MG63 (cell line): ENCODE measurements around the gene LYRM1. TPM values are rescaled to one million over a fixed set of nuclear protein-coding genes. Genes with fewer than 3 reads are reported as not detected.
A peak's percentile ranks its signal among the peaks of the same experiment; 100 is the strongest.
"Not testable (repeated sequence)": the region's sequence is repeated elsewhere in the genome, so short reads cannot be mapped to it uniquely, and the experiment has no call there.

Experiments
- DNase-seq: peaks from one replicate; pipeline ENCODE4 v3.0.0-alpha.2; 2020
- H3K27me3 ChIP-seq: fragments of 250-450 bp; sonication (Bioruptor Pico); 2 replicates; pipeline ENCODE4 v1.5.1; 2020; ENCODE audit warnings: mild to moderate bottlenecking, moderate library complexity
- H3K36me3 ChIP-seq: fragments of 250-450 bp; sonication (Bioruptor Pico); 2 replicates; pipeline ENCODE4 v1.5.1; 2020; ENCODE audit warnings: mild to moderate bottlenecking, moderate library complexity
- H3K4me3 ChIP-seq: fragments of 250-450 bp; sonication (Bioruptor Pico); 2 replicates; pipeline ENCODE4 v1.5.1; 2020; ENCODE audit warnings: mild to moderate bottlenecking, moderate library complexity
- H3K9me3 ChIP-seq: fragments of 250-450 bp; sonication (Bioruptor Pico); 2 replicates; pipeline ENCODE4 v1.5.1; 2020; ENCODE audit warnings: mild to moderate bottlenecking, moderate library complexity
- total RNA-seq: library from RNA; depleted of rRNA; stranded (reverse); fragments of >200 nt; shearing (Covaris generic); gene quantifications from 2 replicates; pipeline ENCODE4 v1.2.3, GENCODE V29; 2014; ENCODE audit warnings: low replicate concordance; rRNA removed

LYRM1 gene
- total RNA-seq: 65.9 and 78.8 TPM in 2 replicates

- peak; percentile 98 for DNase-seq
- peak within 1 kb of the TSS; percentile 74 for H3K4me3 ChIP-seq
- no peaks in the 10 kb centered on the region for H3K27me3 ChIP-seq
- no peaks in the 10 kb centered on the region for H3K9me3 ChIP-seq
- H3K36me3 ChIP-seq: peaks cover 34% of the 10 kb centered on the region
Observed at GRCh38 chr16:20900299-20901067, at the start of gene LYRM1, which contains the start of gene DCUN1D3. Gene LYRM1 (plus strand): TSS chr16:20900771. CDS start chr16:20915556, 14,785 bp downstream. Gene DCUN1D3 (minus strand): TSS chr16:20900358. CDS start chr16:20862538, 37,820 bp downstream.

GRCh38 chr16:20850981-20851380 is 49.6 kb upstream of the LYRM1 start:
- Histone ChIP-seq H3K9me3 (no peaks in the 10 kb centered on the region), H3K36me3 (peaks cover 67% of the 10 kb centered on the region), H3K4me3 (no peak overlapping the region), H3K27me3 (no peaks in the 10 kb centered on the region)
- DNase-seq: no peak

- DNase-seq: peak; percentile 92
- no peaks in the 10 kb centered on the region for H3K9me3 ChIP-seq
- H3K36me3 ChIP-seq: peaks cover 67% of the 10 kb centered on the region
- no peak overlapping the region for H3K4me3 ChIP-seq
- H3K27me3 ChIP-seq: no peaks in the 10 kb centered on the region
Observed at GRCh38 chr16:20851601-20852000, 49.0 kb upstream of the LYRM1 start.

DNA sequence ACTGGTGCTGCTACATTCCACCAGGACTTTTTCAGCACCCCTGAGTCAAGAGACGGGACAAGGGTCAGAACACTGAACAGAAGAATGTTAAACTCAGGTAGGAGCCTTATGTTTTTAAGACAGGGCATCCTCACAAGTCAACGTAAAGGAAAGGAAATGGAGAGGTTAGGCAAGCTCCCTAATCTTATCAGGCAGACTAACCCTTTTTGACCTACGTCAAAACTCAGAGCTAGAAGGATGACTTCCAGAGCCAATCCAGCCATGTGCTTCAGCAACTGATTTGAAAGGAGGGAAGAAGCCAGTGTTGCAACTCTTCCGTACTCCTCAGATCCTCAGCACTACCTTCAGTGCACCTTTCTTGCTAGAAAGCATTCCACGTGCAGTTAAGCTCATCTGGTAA is 47.4 kb upstream of the LYRM1 start:
- H3K36me3 ChIP-seq: peaks cover 72% of the 10 kb centered on the region
- no peaks in the 10 kb centered on the region for H3K27me3 ChIP-seq
- no peak for DNase-seq
- no peaks in the 10 kb centered on the region for H3K9me3 ChIP-seq
- H3K4me3 ChIP-seq: no peak overlapping the region

DNA sequence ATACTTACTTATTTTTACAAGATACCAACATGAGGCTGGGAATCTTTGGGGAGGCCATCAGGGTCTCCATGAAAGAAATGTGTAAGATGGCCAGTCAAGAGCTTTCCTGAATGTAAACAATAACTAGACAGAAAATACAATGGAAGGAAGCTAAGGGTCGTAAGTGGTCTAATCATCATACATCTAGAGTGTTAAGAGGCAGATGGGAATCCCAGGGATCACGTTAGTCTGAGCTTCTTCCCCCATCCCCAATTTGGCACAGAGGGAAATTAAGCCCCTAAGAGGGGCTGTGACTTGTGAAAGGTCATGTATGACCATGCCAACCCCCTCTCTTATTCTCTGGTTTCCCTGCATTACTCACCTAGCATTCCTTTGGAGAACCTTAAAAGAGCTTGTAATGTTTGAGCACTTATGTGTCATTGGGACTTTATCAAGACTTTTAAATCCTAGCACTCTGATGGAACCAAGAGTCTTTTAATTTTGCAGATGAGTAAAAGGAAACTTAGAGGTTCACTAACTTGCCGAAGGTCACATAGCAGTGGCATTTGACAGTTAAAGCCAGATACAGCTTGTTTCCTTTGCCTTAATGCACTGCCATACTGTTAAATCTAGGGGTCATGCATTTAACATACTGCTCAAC is 46.5 kb upstream of the LYRM1 start:
- no peaks in the 10 kb centered on the region for H3K27me3 ChIP-seq
- peaks cover 65% of the 10 kb centered on the region for H3K36me3 ChIP-seq
- DNase-seq: no peak
- H3K9me3 ChIP-seq: no peaks in the 10 kb centered on the region
- no peak overlapping the region for H3K4me3 ChIP-seq

DNA sequence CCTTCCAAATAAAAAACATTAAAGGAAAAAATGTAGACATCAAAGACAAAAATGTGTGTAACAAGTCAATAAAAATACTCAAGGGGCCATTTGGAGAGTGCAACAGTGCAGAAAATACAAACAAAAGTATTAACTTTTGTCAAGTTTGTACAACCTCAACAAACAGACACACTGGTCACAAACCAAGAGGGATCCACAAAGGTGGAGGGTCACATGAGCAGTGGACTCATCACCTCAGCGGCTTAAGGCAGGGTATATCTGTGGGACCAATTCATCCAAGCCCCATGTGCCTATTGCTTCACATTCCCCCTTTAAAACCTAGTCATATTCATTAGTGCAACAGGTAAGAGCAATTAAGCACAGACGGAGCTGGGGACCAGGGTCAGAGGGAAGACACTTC is 45.6 kb upstream of the LYRM1 start:
- no peak for DNase-seq
- H3K4me3 ChIP-seq: no peak overlapping the region
- no peaks in the 10 kb centered on the region for H3K9me3 ChIP-seq
- H3K27me3 ChIP-seq: no peaks in the 10 kb centered on the region
- peaks cover 62% of the 10 kb centered on the region for H3K36me3 ChIP-seq

- no peaks in the 10 kb centered on the region for H3K9me3 ChIP-seq
- H3K4me3 ChIP-seq: no peak overlapping the region
- no peaks in the 10 kb centered on the region for H3K27me3 ChIP-seq
- no peak for DNase-seq
- H3K36me3 ChIP-seq: peaks cover 64% of the 10 kb centered on the region
Observed at GRCh38 chr16:20857281-20857680, 43.3 kb upstream of the LYRM1 start.

GRCh38 chr16:20859229-20859628 is 41.3 kb upstream of the LYRM1 start:
- Histone ChIP-seq H3K27me3 (no peaks in the 10 kb centered on the region), H3K4me3 (no peak overlapping the region), H3K36me3 (peaks cover 60% of the 10 kb centered on the region), H3K9me3 (no peaks in the 10 kb centered on the region)
- no peak for DNase-seq

- no peaks in the 10 kb centered on the region for H3K27me3 ChIP-seq
- no peak for DNase-seq
- H3K4me3 ChIP-seq: no peak overlapping the region
- H3K9me3 ChIP-seq: no peaks in the 10 kb centered on the region
- H3K36me3 ChIP-seq: peaks cover 59% of the 10 kb centered on the region
Observed at GRCh38 chr16:20859699-20860098, 40.9 kb upstream of the LYRM1 start.

DNA sequence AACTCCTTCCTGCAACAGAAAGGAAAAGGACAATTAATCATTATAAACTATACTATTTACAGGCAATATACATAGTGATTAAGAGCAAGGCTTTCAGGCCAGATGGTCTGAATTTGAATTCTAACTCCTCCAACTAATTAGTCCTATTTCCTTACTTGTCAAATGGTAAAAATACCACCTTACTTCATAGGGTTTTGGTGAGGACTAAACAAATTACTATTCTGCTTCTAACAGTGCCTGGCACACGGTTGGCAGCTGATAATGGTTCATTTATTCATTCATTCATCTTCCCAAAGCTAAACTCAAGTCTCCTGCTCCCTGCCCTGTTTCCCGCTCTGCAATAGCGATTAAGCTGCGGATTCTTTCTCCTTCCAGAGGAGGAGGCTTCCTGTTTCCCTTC is 40.2 kb upstream of the LYRM1 start:
- DNase-seq: no peak
- Histone ChIP-seq H3K36me3 (peaks cover 56% of the 10 kb centered on the region), H3K9me3 (no peaks in the 10 kb centered on the region), H3K27me3 (no peaks in the 10 kb centered on the region), H3K4me3 (no peak overlapping the region)

GRCh38 chr16:20860995-20861394 is 39.6 kb upstream of the LYRM1 start:
- not testable (repeated sequence) for H3K27me3 ChIP-seq, H3K4me3 ChIP-seq, H3K9me3 ChIP-seq, DNase-seq
- peaks cover 50% of the 10 kb centered on the region for H3K36me3 ChIP-seq

DNA sequence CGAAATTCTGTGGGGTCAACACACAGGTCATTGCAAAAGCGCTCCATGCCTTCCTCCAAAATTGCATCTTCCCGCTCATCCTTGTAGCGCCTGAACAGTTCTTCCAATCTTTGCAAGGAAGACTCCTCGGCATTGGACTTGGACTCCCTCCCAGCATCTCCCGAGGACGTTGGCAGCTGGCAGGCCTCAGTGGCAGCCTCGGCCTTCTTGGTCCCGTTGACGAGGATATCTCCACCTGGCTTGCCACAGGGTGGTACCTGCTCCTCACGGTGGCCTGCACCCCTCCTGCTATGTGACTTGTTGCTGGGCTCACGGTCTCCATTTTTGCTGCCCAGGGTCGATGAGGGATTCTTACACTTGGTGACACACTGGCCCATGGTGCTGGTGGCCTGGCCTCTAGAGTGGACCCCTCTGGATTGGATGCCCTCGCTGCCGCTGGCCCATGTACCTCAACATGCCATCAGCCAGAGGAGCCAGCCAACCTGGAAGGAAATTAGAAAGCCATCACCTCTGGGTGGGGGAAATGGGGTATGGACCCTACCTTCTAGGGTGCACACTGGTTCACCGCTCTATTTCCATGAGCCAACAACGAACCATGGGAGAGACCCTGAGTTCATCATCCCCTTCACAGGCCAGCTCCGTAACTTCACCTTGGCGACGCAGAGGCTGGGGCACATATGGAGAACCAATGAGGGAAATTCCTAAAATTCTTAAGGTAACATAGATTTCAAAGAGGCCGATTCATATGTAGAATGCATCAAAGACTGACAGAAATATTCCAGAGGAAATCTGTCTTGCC is 38.2 kb upstream of the LYRM1 start:
- no peak for DNase-seq
- Histone ChIP-seq H3K9me3 (no peaks in the 10 kb centered on the region), H3K27me3 (no peaks in the 10 kb centered on the region), H3K4me3 (no peak overlapping the region), H3K36me3 (peaks cover 40% of the 10 kb centered on the region)

DNA sequence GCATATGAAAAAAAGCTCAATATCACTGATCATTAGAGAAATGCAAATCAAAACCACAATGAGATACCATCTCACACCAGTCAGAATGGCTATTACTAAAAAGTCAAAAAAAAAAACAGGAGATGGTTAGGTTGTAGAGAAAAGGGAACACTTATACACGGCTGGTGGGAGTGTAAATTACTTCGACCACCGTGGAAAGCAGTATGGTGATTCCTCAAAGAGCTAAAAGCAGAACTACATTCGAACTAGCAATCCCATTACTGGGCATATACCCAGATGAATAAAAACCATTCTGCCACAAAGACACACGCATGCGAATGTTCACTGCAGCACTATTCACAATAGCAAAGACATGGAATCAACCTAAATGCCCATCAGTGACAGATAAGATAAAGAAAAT is 36.2 kb upstream of the LYRM1 start:
- not testable (repeated sequence) for H3K9me3 ChIP-seq, DNase-seq, H3K27me3 ChIP-seq, H3K4me3 ChIP-seq
- H3K36me3 ChIP-seq: peaks cover 37% of the 10 kb centered on the region

- Histone ChIP-seq H3K4me3 (no peak overlapping the region), H3K27me3 (no peaks in the 10 kb centered on the region), H3K36me3 (peaks cover 25% of the 10 kb centered on the region), H3K9me3 (no peaks in the 10 kb centered on the region)
- no peak for DNase-seq
Observed at GRCh38 chr16:20865420-20866131, 35.0 kb upstream of the LYRM1 start.

GRCh38 chr16:20866145-20866772 is 34.3 kb upstream of the LYRM1 start:
- Histone ChIP-seq H3K36me3 (peaks cover 22% of the 10 kb centered on the region), H3K27me3 (no peaks in the 10 kb centered on the region), H3K9me3 (no peaks in the 10 kb centered on the region), H3K4me3 (no peak overlapping the region)
- peak; percentile 92 for DNase-seq

DNA sequence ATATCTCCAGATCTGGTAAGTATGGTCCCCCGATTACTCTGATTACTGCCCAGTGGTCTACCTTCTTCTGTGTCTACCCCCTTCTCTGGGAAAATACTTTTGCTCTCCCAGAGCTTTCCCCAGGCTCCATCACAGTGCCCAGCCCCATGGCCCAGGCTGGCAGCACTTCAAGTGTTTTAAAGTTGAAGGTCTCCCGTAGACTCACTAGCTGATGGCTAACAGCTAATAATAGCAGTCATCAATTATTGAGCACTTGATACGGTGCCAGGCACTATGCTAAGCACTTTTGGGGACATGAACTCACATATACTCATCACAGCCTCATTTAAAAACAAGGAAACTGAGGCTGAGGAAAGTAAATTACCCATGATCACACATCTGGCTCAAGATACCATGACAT is 33.8 kb upstream of the LYRM1 start:
- no peak overlapping the region for H3K4me3 ChIP-seq
- H3K27me3 ChIP-seq: no peaks in the 10 kb centered on the region
- peaks cover 19% of the 10 kb centered on the region for H3K36me3 ChIP-seq
- no peaks in the 10 kb centered on the region for H3K9me3 ChIP-seq
- DNase-seq: no peak
